GM12874 (cell line): Measurements from ENCODE around the gene CPNE7.

Source experiments
- CTCF ChIP-seq: IDR thresholded peaks from 2 replicates; pipeline ENCODE4 v1.5.1; 2011; ENCODE audit warnings: low read depth, mild to moderate bottlenecking, control low read depth, low read length, moderate library complexity; ENCODE audit not compliant: insufficient read depth

The CPNE7 gene

GRCh38 chr16:89575247-89576152 is at the start of gene CPNE7:
Gene CPNE7, plus strand, starts transcription at chr16:89575758. Its CDS starts 140 bp downstream, at chr16:89575898.
- TF ChIP-seq CTCF: no peak

- no peak for TF ChIP-seq CTCF
Measured at GRCh38 chr16:89529097-89529496, 46.5 kb upstream of the CPNE7 start.

- TF ChIP-seq CTCF: no peak
Measured at GRCh38 chr16:89530401-89531381, 44.9 kb upstream of the CPNE7 start.

- no peak for TF ChIP-seq CTCF
Measured at GRCh38 chr16:89531821-89532526, 43.6 kb upstream of the CPNE7 start.

GRCh38 chr16:89534252-89534756 is 41.3 kb upstream of the CPNE7 start:
- no peak for TF ChIP-seq CTCF

- no peak for TF ChIP-seq CTCF
Measured at GRCh38 chr16:89536371-89536770, 39.2 kb upstream of the CPNE7 start.
